H1 (cell line): ENCODE results near the gene CCDC88C. TPM values are rescaled to one million over a fixed set of nuclear protein-coding genes. Genes with fewer than 3 reads are reported as not detected.

Experiments used
- BRCA1 ChIP-seq: IDR thresholded peaks from 2 replicates; pipeline ENCODE4 v1.6.1; 2012; ENCODE audit warnings: low read depth, low read length, improper control_type of control experiment
- JUN ChIP-seq: IDR thresholded peaks from 2 replicates; pipeline ENCODE4 v1.6.1; 2011; ENCODE audit warnings: low read depth, mild to moderate bottlenecking, improper control_type of control experiment, low read length
- RFX5 ChIP-seq: IDR thresholded peaks from 2 replicates; pipeline ENCODE4 v1.6.1; 2011; ENCODE audit warnings: low read depth, low read length, improper control_type of control experiment, borderline replicate concordance
- polyA plus RNA-seq, 7 experiments: library from polyadenylated mRNA; depleted of rRNA in 3 of 7; stranded (reverse) in 5 of 7; unstranded in 2 of 7; fragments of >200 nt in 5 of 7; fragments of 200-250 nt in 2 of 7; gene quantifications; 1 replicate in 5 of 7; 2 replicates in 1 of 7; 4 replicates in 1 of 7; pipeline versions ENCODE4 v1.2.1 to v1.2.3, GENCODE V29; 2011 to 2013; ENCODE audit warnings: missing spikeins in 2 of 7, mixed read lengths in 2 of 7
- total RNA-seq: library from RNA; stranded (reverse); fragmentation: NEBNext Ultra II Directional; extraction: Animal tissue kit (Norgen Biotek cat#: 25700); gene quantifications from 2 replicates; pipeline ENCODE4 v1.2.1, GENCODE V29; 2021

CCDC88C gene
- total and polyA plus RNA-seq, 2 of the 8 experiments (the other 6 are each of a cell fraction or from before 2014, with no cell fraction given) = 10.3 to 57.7 TPM

DNA sequence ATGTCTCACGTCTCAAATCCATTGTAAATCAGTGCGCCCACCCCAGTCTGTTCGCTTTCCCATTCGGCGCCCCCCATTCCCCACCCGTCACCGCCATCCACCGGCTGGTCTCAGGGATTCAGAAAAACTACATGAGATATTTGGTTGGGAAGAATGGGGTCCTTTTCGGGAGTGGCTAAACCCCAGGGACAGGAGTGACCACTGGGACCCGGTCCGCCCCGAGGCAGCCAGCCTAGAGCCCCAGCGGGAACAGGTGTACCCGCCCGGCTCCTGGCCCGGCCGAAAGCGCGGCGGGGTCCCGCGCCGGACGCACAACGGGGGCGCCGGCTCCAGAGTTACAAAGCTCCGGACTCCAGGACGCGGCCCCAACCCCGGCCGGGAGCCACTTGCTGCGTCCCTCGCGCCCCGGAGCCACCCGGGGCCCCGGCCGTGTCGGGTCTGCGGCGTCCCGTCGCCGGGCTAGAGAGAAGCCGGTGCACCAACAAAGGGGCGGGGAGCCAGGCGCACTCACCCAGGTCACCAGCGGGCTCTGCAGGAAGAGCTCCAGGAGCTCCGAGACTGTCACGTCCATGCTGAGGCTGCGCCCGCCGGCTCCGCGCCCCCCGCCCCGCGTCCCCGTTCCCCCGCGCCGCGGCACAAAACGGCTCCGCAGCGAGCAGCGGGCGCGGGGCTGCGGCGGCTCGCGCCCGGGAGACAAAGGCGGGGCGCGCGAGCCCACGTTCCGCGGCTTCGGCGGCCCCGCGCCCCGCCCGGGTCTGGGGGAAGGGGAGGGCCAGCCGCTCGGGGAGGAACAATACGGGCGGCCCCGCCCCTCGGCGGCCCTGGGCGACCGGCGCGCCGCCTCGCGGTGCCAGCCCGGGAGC, at the start of gene CCDC88C (continued):
- TF ChIP-seq RFX5 (no peak), BRCA1 (no peak), JUN (no peak)
